GM18858 (cell line): ENCODE measurements around the gene TNPO1.
A peak's percentile ranks its signal among the peaks of the same experiment; 100 is the strongest.

Experiments
- ATAC-seq: cut with Tn5 transposase; IDR thresholded peaks from one replicate; pipeline ENCODE4 v1.9.1; 2021; ENCODE audit not compliant: unreplicated experiment

TNPO1 gene

GRCh38 chr5:72817671-72818266 lies 1.3 kb downstream of the TNPO1 start:
- ATAC-seq = no peak

- peak; percentile 26 for ATAC-seq
Measured at GRCh38 chr5:72818866-72819534, 2.5 kb downstream of the TNPO1 start.

- no peak for ATAC-seq
Measured at GRCh38 chr5:72821776-72822175, 5.3 kb downstream of the TNPO1 start.

- no peak for ATAC-seq
Measured at GRCh38 chr5:72822944-72823343, 6.5 kb downstream of the TNPO1 start.

- ATAC-seq = no peak
Measured at GRCh38 chr5:72829707-72830106, 13.2 kb downstream of the TNPO1 start.

GRCh38 chr5:72830362-72830761 lies 13.9 kb downstream of the TNPO1 start:
- ATAC-seq = no peak

- no peak for ATAC-seq
Measured at GRCh38 chr5:72831685-72832084, 15.2 kb downstream of the TNPO1 start.

GRCh38 chr5:72834924-72835323 lies 18.5 kb downstream of the TNPO1 start:
- no peak for ATAC-seq

- ATAC-seq = no peak
Measured at GRCh38 chr5:72835633-72836032, 19.2 kb downstream of the TNPO1 start.

GRCh38 chr5:72836810-72837209 lies 20.3 kb downstream of the TNPO1 start:
- ATAC-seq = no peak

- no peak for ATAC-seq
Measured at GRCh38 chr5:72837524-72838096, 21.1 kb downstream of the TNPO1 start.

GRCh38 chr5:72840041-72840440 lies 23.6 kb downstream of the TNPO1 start:
- no peak for ATAC-seq

- ATAC-seq = no peak
Measured at GRCh38 chr5:72841756-72842535, 25.5 kb downstream of the TNPO1 start.

- no peak for ATAC-seq
Measured at GRCh38 chr5:72842816-72843215, 26.4 kb downstream of the TNPO1 start.

- ATAC-seq = no peak
Measured at GRCh38 chr5:72844218-72844603, 27.8 kb downstream of the TNPO1 start.

GRCh38 chr5:72845889-72846288 lies 29.4 kb downstream of the TNPO1 start:
- no peak for ATAC-seq

GRCh38 chr5:72846483-72846882 lies 30.0 kb downstream of the TNPO1 start:
- ATAC-seq = no peak

- ATAC-seq = no peak
Measured at GRCh38 chr5:72847439-72847838, 31.0 kb downstream of the TNPO1 start.

- peak; percentile 53 for ATAC-seq
Measured at GRCh38 chr5:72847989-72848473, 31.6 kb downstream of the TNPO1 start.

- peak; percentile 31 for ATAC-seq
Measured at GRCh38 chr5:72848474-72849428, 32.3 kb downstream of the TNPO1 start.

GRCh38 chr5:72849546-72849945 lies 33.1 kb downstream of the TNPO1 start:
- ATAC-seq = no peak
